Measurements from ENCODE around the gene MAP2K5.

MAP2K5 gene

DNA sequence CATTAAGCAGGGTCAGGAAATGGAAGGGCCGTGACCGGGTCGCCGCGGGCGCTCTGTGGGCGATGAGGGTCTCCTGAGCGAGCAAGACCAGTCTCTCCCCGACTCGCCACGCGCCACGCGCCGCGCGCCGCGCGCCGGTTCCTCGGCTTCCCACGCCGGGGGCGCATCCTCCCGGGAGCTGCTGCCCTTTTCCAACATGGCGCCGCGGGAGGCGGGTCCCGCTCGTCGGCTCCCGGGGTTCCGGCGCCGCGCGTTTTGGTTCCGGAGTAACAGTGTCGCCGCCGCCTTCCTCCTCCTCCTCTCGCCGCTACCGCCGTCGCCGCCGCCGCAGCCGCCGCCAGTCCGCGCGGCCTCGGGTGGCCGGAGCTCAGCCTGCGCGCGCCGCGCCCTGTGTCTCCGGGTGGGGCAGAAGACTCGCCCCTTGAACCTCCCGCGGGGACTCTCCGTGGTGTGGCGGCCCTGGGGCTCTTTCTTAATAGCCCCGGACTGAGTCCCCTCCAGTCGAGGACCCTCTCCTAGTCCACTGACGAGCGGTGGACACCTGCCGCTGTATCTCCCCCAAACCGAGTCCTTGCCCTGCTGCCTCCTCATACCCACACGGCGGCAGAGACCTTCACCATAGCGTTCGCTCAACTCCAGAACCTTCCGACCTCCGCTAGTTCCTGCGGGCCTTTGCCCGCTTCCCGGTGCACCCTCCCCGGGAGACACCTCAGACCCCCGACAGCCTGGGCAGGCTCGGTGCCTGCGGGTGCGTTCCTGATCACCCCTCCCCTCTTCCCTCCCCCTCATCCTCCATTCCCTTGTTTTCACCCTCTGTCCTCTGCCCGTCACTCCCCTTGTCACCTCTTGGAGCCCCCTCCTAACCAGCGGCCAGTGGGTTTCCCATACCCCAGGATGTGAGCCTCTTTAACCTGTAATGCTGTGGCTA lies at the start of gene MAP2K5:
MAP2K5 (plus strand) TSS at position 284 of the 928 bp plus-strand sequence; CDS start at position 917, 633 bp downstream.
- peak; percentile 81 for DNase-seq (ENCODE audit: low spot score)

DNA sequence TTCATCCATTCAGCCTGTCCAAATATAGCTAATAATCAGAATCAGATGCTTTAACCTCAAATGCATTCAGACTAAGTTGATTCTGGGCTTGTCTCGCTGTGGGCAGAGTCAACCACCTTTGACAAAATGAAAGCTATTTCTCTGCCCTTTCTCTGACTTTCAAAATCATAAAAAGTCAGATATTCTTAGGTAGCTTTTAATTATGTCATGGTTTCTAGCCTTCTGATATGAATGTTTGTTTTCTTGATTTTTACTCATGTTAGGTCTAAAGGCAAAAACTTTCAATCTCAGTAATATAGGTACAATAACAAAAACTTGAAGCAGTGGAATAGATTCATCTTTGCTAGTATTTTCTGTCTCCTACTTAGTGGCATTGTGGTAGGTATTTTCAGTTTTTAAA lies 46.9 kb upstream of the MAP2K5 start:
- no peak for DNase-seq (ENCODE audit: low spot score)

DNA sequence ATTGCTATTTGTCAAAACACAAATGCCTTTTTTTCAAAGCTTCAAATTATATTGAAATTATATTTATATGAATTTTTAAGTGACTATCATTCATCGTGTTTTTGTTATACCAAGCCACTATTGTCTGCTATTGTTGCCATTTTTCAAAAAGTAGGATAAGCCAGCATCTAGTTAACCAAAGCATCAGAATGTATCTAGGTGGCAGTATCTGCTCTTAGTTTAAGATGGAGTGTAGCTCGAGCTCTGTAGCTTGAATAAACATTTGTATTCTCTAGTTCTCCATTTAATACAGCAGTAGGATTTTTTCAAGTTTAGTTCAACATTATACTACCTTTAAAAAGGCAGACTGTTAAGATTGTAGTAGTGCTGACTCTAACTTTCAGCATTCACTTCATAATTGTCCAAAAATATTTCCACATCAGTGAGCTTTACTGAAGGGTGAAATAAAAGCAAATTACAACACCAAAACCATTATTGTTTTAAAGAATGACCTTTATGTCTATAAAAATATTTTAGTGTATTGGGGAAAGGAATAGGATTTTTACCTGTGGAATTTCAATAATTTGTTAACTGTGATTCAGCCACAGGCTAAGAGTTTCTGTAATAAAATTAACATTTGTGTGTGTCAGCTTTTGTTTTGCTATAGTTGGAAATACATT lies 41.2 kb upstream of the MAP2K5 start:
- peak; percentile 23 for DNase-seq (ENCODE audit: low spot score)

DNA sequence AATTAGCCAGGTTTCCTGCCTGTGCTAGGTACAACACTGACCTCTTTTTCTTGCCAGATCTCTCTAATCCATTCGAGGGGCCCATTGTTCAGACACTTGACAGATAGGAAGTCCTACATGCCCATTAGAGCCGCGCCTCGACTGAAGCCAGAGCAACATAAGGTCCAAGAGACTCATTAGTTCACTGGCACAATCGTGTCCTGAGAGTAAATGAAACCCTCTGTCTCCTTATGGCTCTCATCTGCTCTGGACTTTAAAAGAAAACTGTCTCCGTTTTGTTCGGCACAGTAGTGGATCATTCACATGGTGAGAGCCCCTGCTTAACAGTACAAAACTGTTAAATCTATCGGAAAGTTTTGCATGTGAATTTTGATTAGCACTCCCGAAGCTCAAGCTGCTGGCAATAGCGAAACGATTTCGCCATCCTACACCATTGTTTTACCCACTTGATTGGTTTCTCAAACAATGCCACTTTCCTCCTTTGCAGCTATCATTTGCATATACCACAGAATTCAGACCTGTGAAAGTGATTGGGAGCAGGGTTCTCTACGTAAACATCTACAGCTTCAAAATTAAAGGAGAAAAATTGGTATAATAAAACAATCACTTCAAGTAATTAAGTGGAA lies 40.6 kb upstream of the MAP2K5 start:
- DNase-seq (ENCODE audit: low spot score): no peak

DNA sequence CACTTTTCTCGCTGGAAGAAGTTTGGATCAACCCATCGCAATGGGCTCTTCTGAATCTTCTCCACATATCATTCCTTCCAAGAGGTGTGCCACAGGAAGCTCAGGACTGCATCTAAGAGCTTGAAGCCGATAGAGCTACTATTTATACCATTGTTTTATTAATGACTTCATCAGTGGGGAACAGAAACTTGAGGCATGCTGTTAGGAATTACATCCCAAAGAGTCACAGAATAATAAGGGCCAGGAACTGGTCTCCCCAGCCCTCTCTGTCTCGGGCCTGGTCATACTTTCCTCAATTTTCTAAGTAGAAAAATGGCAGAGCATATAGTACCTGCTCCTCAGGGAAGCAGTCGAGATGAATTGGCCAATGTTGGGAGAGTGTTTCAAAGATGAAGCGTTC lies 38.4 kb upstream of the MAP2K5 start:
- DNase-seq (ENCODE audit: low spot score): no peak

DNA sequence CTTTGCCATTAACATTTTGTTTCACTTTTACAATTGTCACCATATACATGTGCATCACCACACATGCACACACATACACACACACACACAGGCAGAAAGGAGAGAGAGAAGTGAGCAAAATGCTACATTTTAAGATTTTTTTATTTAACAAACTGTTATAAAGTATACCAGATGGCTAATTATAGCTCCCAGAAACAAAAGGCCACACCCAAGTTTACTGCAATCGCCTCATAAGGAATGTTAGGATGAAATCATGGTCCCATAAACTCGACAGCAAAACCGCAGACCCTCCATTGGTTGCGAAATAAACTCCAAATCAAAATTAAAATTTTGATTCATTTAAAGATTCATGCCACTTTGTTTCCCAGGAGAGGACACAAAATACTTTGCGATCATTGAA lies 37.7 kb upstream of the MAP2K5 start:
- no peak for DNase-seq (ENCODE audit: low spot score)

DNA sequence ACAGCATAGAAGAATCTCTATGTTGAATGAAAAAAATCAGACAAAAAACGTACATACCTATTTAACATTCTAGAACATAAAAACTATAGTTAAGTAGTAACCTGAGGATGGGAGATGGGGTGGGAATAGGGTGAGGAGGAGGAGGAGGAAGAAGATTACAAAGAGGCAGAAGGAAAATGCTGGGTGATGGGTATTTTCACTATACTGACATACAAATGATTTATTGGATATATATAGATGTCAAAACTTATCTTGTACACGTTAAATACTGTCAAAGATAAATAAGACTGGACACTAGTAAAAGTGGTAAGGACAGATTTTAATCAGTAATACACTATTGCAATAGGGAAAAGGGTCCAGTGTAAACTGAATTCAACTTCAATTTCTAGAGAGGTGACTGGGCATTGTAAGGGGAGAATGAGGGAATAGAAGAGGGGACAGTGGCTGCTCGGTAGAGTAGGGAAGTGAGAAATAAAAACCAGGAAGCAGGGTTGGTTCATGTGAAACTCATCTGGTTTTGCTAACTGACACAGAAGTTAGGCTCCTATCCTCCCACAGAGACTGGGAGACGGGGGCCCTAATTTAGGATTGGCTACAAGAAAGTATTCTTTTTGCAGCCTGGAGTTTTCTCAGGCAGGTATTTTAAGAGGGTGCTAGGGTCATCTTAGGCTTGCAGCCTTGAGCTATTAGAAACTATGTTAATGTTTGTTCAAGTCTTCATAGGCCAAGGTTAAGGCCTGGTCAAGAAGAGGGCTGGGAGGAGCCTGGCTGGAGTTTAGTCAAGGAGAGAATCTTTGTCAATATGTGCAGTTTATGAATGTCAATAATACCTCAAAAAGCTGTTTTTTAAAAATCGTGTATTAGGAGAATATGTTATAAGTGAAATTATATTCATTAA lies 36.6 kb upstream of the MAP2K5 start:
- no peak for DNase-seq (ENCODE audit: low spot score)

DNA sequence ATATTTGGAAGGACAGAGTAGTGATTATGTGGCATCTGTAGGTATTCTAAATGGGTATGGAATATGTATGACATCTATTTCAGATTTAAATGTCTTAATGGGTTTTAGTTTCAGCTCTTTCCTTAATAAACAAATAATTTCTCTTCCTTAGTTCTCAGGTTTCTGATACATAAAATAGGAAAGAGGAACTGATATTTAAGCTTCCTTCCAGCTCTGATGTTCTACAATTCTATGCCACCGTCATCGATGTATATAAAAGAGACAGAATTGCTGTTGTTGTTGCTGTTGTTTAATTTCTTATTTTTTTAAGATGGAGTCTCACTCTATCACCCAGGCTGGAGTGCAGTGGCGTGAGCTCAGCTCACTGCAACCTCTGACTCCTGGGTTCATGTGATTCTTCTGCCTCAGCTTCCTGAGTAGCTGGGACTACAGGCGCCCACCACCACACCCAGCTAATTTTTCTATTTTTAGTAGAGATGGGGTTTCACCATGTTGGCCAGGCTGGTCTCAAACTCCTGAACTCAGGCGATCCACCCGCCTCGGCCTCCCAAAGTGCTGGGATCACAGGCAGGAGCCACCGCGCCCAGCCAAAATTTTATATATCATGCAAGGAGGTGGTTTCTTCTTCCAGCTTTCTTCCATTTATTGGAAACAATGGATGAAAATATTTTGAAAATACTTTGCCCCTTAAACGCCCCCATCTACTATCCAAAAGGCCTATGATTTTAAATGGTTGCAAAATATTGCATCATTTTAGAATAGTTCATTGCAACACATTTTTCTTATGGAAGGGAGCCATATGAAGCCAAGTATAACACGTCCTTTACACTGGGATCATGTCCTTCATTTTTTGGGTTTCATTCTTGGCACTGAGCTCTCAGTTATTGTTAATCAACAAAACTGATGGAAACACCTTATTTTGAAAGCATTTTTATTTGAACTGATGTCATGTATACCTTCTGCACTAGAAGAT lies 35.4 kb upstream of the MAP2K5 start:
- peak; percentile 19 for DNase-seq (ENCODE audit: low spot score)

DNA sequence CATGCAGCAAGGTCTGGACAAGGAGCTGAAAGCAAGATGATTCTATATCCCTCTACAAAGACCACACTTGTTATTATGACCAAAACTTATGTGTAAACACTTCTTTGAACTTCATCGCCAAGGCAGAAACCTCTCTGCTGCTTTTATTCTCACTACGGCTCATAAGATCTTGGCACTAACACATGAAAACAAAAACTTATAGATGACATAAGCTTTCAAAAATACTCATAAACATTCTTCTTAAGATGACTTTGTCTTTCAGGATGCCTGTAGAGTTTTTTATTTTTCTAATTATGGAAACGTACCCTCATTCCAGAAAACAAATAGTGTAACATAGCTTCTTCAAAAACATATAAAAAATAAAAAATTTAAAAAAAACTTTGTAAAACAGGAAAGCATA lies 34.1 kb upstream of the MAP2K5 start:
- DNase-seq (ENCODE audit: low spot score): no peak

DNA sequence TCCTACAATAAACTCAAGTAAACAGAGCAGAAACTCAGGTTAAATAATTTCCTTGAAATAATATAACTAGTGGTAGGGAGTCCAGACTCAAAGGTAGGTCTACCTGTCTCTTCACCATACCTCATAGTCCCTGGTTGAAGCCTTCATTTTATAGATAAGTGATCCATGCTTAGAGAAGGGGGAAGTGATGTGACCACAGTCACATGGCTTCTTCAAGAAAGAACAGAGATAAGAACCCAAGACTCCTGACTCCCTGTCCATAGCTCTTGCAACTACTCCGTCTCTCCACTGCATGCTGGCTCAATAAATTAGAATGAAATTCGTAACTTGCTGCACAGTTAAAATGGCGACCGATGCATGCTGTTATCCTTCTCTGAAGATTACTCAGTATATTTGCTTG lies 32.6 kb upstream of the MAP2K5 start:
- DNase-seq (ENCODE audit: low spot score): no peak

DNA sequence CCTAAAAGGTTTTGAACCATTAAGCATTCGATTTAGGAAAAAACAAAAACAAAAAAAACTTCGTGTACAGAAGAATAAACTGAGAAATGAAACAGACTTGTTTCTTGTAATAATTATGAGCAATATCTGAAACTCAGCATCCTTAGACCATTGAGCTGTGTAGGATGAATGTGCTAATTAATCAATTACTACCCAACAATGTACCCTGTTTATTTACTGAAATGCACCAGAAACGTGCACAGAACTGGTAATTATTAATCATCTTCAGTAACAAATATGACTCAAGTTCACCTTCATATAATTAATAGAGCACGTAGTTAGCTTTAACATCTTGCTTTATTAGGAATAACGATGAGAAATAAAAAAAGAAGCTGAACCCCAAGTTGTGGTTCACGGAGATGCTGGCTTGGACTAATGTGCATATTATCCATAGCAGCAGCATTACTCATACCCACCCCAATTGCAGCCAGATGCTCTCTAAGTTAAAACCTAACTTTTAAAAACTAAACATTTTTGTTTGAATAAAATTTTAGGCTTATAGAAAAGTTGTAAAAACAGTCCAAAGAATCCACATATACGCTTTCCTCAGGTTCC lies 31.8 kb upstream of the MAP2K5 start:
- DNase-seq (ENCODE audit: low spot score): no peak

DNA sequence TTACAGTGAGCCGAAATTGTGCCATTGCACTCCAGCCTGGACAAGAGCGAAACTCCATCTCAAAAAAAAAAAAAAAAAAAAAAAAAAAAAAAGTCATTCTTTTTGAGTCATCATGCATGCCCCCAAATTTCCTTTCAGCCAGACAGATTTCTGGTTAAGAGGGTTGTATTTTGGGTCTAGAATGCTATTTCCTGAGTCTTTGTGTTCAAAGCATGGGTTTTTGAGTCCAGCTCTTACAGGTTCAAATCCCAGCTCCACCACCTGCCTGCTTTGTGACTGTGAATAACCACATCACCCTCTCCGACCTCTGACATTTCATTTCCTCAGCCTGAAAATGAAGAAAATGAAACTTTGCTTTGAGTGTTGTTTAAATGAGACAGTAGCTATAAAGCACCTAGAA lies 30.9 kb upstream of the MAP2K5 start:
- DNase-seq (ENCODE audit: low spot score): no peak

DNA sequence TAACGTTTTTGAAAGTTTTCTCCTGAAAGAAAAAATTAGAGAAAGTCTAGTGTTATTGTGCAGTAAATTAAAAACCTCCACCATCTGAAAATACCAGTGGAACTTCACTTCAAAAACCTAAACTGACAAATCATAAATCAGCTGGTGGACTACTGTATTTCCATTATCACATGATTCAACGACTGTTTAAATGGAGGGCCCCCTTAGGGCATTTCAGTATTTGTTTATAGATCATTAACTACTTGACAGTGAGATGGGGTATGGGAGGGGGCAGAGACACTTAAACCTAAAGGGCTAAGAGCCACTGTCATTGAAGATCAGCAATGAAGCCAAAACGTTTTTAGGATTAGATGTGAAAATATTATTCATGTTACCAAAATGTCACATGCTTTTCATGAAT lies 30.4 kb upstream of the MAP2K5 start:
- DNase-seq (ENCODE audit: low spot score): no peak

DNA sequence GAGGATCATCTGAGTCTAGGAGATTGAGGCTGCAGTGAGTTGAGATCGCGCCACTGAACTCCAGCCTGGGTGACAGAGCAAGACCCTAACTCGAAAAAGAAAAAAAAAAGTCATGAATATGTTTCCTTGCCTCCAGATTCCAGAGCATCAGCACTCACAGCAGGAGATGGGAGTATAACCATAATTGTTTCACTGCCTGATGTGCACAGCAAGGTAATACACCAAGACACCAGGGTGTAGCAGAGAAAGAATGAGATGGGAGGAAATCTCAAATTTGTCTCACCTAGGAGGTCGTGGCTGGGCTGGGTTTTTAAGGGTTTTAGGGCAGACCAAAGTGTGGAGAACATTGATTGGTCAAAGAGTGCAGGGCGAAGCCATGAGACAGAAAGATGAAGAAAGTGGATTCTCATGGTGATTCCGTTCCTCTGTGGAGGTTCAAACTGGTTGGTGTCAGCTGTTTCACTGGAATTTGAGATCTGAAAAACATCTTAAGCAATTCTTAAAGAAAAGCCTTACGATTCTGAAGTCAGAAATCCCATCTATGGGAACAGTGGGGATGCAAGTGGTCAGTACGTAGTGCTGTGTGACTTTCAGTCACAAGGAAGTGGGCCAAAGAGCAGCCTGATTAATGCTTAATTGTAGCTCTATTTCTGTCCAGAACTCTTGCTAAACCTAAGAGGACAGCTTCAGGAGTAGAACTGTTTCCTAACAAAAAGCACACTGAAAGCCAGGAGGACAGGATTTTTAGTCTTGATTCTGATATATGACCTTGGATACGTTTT lies 29.4 kb upstream of the MAP2K5 start:
- DNase-seq (ENCODE audit: low spot score): no peak

DNA sequence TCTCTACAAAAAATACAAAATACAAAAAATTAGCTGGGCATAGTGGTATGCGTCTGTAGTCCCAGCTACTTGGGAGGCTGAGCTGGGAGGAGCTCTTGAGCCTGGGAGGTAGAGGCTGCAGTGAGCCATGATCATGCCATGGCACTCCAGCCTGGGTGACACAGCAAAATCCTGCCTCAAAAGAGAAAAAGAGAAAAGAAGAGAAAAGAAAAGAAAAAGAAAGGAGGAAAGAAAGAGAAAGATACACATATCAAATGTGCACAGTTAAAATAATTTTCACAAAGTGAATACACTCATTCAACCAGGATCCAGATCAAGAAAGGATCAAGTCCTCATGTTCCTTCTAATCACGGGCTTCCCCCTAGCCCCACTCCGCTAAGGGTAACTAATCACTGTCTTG lies 27.4 kb upstream of the MAP2K5 start:
- DNase-seq (ENCODE audit: low spot score): no peak

DNA sequence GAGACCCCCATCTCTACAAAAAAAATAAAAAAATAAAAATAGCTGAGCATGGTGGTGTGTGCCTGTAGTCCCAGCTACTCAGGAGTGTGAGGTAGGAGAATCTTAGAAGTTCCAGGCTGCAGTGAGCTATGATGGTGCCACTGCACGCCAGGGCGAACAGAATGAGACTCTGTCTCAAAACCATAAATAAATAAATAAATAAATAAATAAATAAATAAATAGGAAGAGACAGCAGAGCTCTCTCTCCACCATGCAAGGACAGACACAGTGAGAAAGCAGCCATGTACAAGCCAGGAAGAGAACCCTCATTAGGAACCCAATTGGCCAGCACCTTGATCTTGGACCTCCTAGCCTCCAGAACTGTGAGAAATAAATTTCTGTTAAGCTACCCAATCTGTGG lies 26.9 kb upstream of the MAP2K5 start:
- DNase-seq (ENCODE audit: low spot score): no peak

DNA sequence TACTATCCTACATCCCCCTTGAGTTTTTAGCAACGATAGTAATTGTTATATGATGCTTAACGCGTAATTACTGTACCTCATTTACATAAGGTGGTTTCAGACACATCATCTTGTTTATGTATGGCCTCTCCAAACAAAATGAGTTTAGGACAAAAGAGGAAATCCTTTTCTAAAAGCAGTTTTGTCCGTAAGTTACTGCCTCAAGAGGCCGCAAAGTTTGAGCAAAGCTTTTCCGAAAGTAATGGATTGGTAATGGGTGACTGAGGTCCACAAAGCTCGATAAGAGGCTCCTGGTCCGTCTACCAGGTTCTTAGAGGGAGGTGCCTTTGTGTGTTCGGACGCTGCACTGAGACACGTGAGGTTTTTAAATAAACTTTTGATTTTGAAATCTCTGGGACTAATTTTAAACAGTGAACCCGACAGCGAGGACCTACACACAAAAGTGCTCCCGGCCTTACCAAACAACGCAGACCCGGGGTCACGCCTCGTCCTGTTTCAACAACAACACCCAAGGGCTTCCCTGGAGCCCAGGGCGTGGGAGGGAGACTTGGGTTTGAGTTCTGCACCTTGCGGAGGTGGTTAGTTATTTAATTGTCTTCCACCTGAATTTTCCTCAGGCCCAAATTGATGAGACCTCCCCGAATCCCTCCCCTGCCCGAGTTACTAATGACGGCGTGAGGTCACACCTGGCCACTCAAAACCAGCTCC lies 22.0 kb upstream of the MAP2K5 start:
- DNase-seq (ENCODE audit: low spot score): no peak

DNA sequence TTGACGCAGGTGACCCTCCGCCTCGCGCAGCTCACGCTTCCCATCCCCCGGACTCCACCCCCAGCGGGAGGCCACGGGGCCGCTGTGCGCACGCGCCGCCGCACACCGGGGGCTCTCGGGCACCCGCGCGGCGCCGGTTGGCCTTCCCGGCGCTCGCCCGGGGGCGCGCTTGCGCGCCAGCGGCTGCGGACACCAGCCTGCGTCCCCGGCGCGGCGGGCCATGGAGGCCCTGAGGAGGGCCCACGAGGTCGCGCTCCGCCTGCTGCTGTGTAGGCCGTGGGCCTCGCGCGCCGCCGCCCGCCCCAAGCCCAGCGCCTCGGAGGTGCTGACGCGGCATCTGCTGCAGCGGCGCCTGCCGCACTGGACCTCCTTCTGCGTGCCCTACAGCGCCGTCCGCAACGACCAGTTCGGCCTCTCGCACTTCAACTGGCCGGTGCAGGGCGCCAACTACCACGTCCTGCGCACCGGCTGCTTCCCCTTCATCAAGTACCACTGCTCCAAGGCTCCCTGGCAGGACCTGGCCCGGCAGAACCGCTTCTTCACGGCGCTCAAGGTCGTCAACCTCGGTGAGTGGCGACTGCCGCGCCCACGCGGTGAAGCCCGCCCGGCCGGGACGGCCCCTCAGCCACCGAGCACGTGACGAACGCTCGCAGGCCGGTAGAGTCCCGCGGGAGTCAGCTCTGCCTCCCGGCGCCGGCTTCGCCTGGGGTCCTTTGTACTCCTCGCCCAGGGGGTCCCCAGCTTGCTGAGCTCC lies 21.3 kb upstream of the MAP2K5 start, which contains the start of gene C15orf61:
C15orf61 (plus strand) TSS at position 103 of the 754 bp plus-strand sequence; CDS start at position 221, 118 bp downstream.
- peak; percentile 89 for DNase-seq (ENCODE audit: low spot score)
